Keratinocyte (primary cell): ENCODE data around the gene C9orf85. TPM values are rescaled to one million over a fixed set of nuclear protein-coding genes. Genes with fewer than 3 reads are reported as not detected.

Experiments used
- DNase-seq: peaks from one replicate; pipeline ENCODE4 v3.0.0-alpha.2; 2011; ENCODE audit warnings: low read depth, missing footprints, low spot score
- FAIRE-seq: peaks from 2 replicates; lab custom pipeline; 2011; peaks lifted over from hg19 to GRCh38; lab: Jason Lieb, UNC
- H2AFZ ChIP-seq: 2 replicates; pipeline ENCODE4 v1.6.0; 2012; ENCODE audit warnings: low read length, control low read depth, inconsistent platforms; ENCODE audit not compliant: control insufficient read depth
- H3K27ac ChIP-seq: 2 replicates; pipeline ENCODE4 v1.5.1; 2011; ENCODE audit warnings: low read length; ENCODE audit not compliant: control insufficient read depth, insufficient read depth
- H3K27me3 ChIP-seq: 3 replicates; pipeline ENCODE4 v1.6.0; 2011; ENCODE audit warnings: low read length; ENCODE audit not compliant: control insufficient read depth, insufficient read depth; ENCODE audit errors: extremely low read depth
- H3K36me3 ChIP-seq, 2 experiments: 2 replicates in 1 of 2; 3 replicates in 1 of 2; pipeline ENCODE4 v1.5.1; 2011; ENCODE audit warnings: low read length in 2 of 2, mild to moderate bottlenecking in 1 of 2; ENCODE audit not compliant: control insufficient read depth in 2 of 2, insufficient read depth in 2 of 2; ENCODE audit errors: extremely low read depth in 1 of 2
- H3K4me1 ChIP-seq: 3 replicates; pipeline ENCODE4 v1.5.1; 2011; ENCODE audit warnings: low read length; ENCODE audit not compliant: control insufficient read depth, insufficient read depth; ENCODE audit errors: extremely low read depth
- H3K4me2 ChIP-seq: 3 replicates; pipeline ENCODE4 v1.6.0; 2011; ENCODE audit warnings: low read depth, low read length; ENCODE audit not compliant: control insufficient read depth, insufficient read depth; ENCODE audit errors: extremely low read depth
- H3K4me3 ChIP-seq, 3 experiments: fragments of 200-600 bp in 1 of 3; sonication (generic) in 1 of 3; 2 replicates in 2 of 3; 3 replicates in 1 of 3; pipeline ENCODE4 v1.5.1; 2011 to 2016; ENCODE audit warnings: low read length in 3 of 3, mild to moderate bottlenecking in 3 of 3, control low read depth in 2 of 3, inconsistent platforms in 1 of 3, low read depth in 1 of 3, mixed read lengths in 1 of 3, mixed run types in 1 of 3, moderate library complexity in 1 of 3; ENCODE audit not compliant: control insufficient read depth in 2 of 3, insufficient read depth in 2 of 3; ENCODE audit errors: extremely low read depth in 1 of 3
- H3K79me2 ChIP-seq: 2 replicates; pipeline ENCODE4 v1.6.0; 2012; ENCODE audit warnings: low read length; ENCODE audit not compliant: control insufficient read depth, insufficient read depth
- H3K9ac ChIP-seq: 3 replicates; pipeline ENCODE4 v1.6.0; 2011; ENCODE audit warnings: low read length; ENCODE audit not compliant: control insufficient read depth, insufficient read depth; ENCODE audit errors: extremely low read depth
- H3K9me1 ChIP-seq: 3 replicates; pipeline ENCODE4 v1.6.0; 2011; ENCODE audit warnings: low read length; ENCODE audit not compliant: control insufficient read depth, insufficient read depth; ENCODE audit errors: extremely low read depth
- H3K9me3 ChIP-seq: 2 replicates; pipeline ENCODE4 v1.5.1; 2012; ENCODE audit warnings: low read depth, low read length; ENCODE audit not compliant: control insufficient read depth
- H4K20me1 ChIP-seq: 3 replicates; pipeline ENCODE4 v1.6.0; 2011; ENCODE audit warnings: low read length; ENCODE audit not compliant: control insufficient read depth, insufficient read depth; ENCODE audit errors: extremely low read depth
- CTCF ChIP-seq, 3 experiments: IDR thresholded peaks in 1 of 3; conservative IDR thresholded peaks in 1 of 3; optimal IDR thresholded peaks in 1 of 3; 2 replicates in 2 of 3; 3 replicates in 1 of 3; pipeline versions ENCODE3 to v1.5.1; 2011; ENCODE audit warnings: low read length in 3 of 3, mild to moderate bottlenecking in 3 of 3, moderate library complexity in 2 of 3, control low read depth in 1 of 3, inconsistent platforms in 1 of 3; ENCODE audit not compliant: insufficient read depth in 2 of 3; ENCODE audit errors: extremely low read depth in 1 of 3
- EZH2 ChIP-seq: IDR thresholded peaks from one replicate; pipeline ENCODE4 v1.6.1; 2012; ENCODE audit warnings: inconsistent platforms, mild to moderate bottlenecking, low read length, moderate library complexity
- dilution Hi-C: fragments of 300-500 bp; cut with MboI; formaldehyde crosslinking; loops from one replicate; pipeline ENCODE4 v1.7.0; 2020; ENCODE audit warnings: low sequenced_read_pairs; ENCODE audit not compliant: extremely low pct_ligation_motif_present
- polyA plus RNA-seq, 5 experiments: library from polyadenylated mRNA; depleted of rRNA in 3 of 5; stranded (reverse) in 3 of 5; stranded (forward) in 1 of 5; unstranded in 1 of 5; fragments of >200 nt; gene quantifications; 1 replicate in 1 of 5; 2 replicates in 3 of 5; 3 replicates in 1 of 5; pipeline versions ENCODE4 v1.2.1 to v1.2.3, GENCODE V29; 2011 to 2012; ENCODE audit warnings: missing spikeins in 2 of 5, low read depth in 1 of 5, low replicate concordance in 1 of 5

C9orf85 gene
- polyA plus RNA-seq, 1 donor (not counting 4 experiments of a cell fraction or from before 2014, with no cell fraction given): 18.2 TPM

GRCh38 chr9:71908825-71909224 lies 2.6 kb upstream of the C9orf85 start:
- Histone ChIP-seq H3K27ac (peak overlapping the region; percentile 10), H3K9me1 (no peaks in the 10 kb centered on the region), H3K9me3 (no peaks in the 10 kb centered on the region), H3K36me3 (peaks cover 0 to 1% of the 10 kb centered on the region in 2 experiments), H2AFZ (no peak overlapping the region), H3K4me3 (peak overlapping the region; percentile 92 to 97 (median 95)), H3K4me1 (peaks cover 22% of the 10 kb centered on the region), H3K79me2 (peaks cover 91% of the 10 kb centered on the region), H4K20me1 (no peaks in the 10 kb centered on the region), H3K27me3 (no peaks in the 10 kb centered on the region), H3K4me2 (peak overlapping the region; percentile 78), H3K9ac (peak overlapping the region; percentile 92)
- dilution Hi-C loops: no loop called here
- no peak for FAIRE-seq
- DNase-seq: no peak
- TF ChIP-seq EZH2 (no peak), CTCF (optimal IDR thresholded peaks at IDR 0.05 in 1 of 3, IDR thresholded peaks at IDR 0.05 in 1 of 3, conservative IDR thresholded peaks at IDR 0.05 in 1 of 3; ENCODE audit: extremely low read depth in 1 of 3, insufficient read depth in 2 of 3, low read length in 3 of 3) (no peak)

- Histone ChIP-seq H3K9me3 (no peaks in the 10 kb centered on the region), H3K79me2 (peaks cover 94% of the 10 kb centered on the region), H3K27ac (peak overlapping the region; percentile 80), H3K36me3 (peaks cover 0 to 1% of the 10 kb centered on the region in 2 experiments), H3K4me1 (peaks cover 22% of the 10 kb centered on the region), H3K27me3 (no peaks in the 10 kb centered on the region), H3K9me1 (no peaks in the 10 kb centered on the region), H4K20me1 (no peaks in the 10 kb centered on the region), H3K4me3 (peak overlapping the region; percentile 92 to 97 (median 95)), H3K9ac (peak overlapping the region; percentile 92), H2AFZ (peak overlapping the region; percentile 97), H3K4me2 (peak overlapping the region; percentile 78)
- TF ChIP-seq EZH2: no peak
- no peak for TF ChIP-seq CTCF (optimal IDR thresholded peaks at IDR 0.05 in 1 of 3, IDR thresholded peaks at IDR 0.05 in 1 of 3, conservative IDR thresholded peaks at IDR 0.05 in 1 of 3; ENCODE audit: extremely low read depth in 1 of 3, insufficient read depth in 2 of 3, low read length in 3 of 3)
- DNase-seq: no peak
- FAIRE-seq: no peak
- dilution Hi-C loops: no loop called here
Observed at GRCh38 chr9:71909887-71910649, 1.4 kb upstream of the C9orf85 start.
